ENCODE data around the gene KDM2A.

KDM2A gene

DNA sequence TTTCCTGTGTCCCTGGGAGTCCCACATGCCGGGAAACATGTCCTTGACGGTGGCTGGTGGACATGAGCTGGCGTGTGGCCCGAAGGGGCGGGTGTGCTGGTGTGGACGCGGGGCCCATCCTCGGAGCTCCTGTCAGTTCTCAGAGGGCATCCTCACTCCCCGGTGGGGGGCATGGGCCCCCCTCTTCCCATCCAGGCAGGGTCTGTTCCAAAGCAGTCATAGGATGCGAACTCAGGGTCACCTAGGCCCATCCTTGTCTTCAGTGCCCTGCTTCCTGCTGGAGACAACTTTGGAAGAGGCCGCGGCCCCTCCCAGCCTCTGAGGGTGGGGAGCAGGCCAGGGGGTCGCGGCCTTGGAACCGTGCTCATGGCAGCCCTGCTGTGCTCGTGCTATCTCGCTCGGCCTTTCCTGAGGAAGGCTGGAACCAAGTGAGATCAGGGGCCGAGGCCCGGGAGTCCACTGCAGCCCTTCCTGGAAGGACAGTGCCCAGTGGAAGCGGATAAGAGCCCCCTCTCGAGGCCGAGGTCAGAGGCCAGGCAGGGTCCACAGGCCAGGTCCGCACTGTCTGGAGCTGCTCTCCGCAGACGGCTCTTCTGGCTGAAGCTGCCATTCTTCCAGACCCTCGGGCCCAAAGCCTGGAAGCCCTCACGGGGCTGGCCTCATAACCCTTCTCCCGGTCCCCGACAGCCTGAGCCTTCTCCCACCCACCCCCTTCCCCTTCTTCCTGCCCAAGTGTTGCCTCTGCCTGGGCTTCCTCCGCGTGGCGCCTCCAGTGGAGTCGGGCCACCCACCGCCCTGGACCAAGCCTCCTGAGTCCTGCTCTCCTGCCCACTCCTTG, 155.9 kb downstream of the KDM2A start:
- Histone ChIP-seq H3K4me1 (ENCODE audit: control insufficient read depth, insufficient read depth, low read length, unreplicated experiment) (peaks cover 44% of the 10 kb centered on the region), H3K27ac (ENCODE audit: low read depth, low read length) (no peak overlapping the region), H3K4me3 (ENCODE audit: low read depth, low read length) (no peak overlapping the region), H2AFZ (ENCODE audit: low read length, unreplicated experiment) (no peak overlapping the region), H3K27me3 (ENCODE audit: insufficient read depth, low read length) (no peaks in the 10 kb centered on the region), H3K36me3 (ENCODE audit: insufficient read depth, low read length) (peaks cover 9% of the 10 kb centered on the region; the same call in 1 of the 2 replicates), H3K79me2 (ENCODE audit: control insufficient read depth, insufficient read depth, low read length, unreplicated experiment) (peaks cover 63% of the 10 kb centered on the region)

DNA sequence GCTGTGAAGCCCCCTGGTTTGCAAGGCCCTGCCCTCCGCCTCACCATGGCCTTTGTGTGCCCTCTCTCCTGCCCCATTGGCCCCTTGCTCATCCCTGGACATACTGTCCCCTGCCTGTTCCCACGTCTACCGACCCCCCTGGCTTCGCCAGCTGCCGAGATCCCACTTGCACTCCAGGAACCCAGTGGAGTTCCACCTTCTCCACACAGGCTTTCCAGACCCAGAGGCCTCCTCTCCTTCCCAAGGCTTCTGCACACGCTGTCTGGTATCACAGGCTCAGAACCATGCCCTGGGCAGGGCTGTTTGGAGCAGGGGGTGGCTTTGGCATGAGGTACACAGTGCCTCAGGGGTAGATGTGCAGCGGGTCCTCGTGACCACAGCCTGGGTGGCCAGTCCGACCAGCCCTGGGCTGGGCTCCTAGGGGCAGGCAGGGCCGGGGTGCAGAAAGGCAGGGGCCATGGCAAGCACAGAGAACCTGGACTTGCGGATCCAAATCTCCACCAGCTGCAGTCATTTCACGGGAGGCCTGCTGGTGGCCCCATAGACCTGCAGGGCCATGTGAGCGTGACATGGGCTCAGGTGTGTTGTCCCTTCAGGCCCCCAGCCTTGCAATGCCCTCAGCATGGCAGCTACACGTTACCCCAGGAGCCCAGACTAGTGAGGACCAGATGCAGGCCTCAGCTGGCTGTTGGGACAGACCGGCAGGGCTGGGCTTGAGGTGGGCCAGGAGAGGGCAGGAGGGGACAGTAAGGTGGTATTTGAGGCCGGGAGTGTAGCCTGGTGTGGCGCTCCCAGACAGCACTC, 156.7 kb downstream of the KDM2A start:
- Histone ChIP-seq H2AFZ (ENCODE audit: low read length, unreplicated experiment) (no peak overlapping the region), H3K79me2 (ENCODE audit: control insufficient read depth, insufficient read depth, low read length, unreplicated experiment) (peaks cover 55% of the 10 kb centered on the region), H3K4me1 (ENCODE audit: control insufficient read depth, insufficient read depth, low read length, unreplicated experiment) (peaks cover 39% of the 10 kb centered on the region), H3K36me3 (ENCODE audit: insufficient read depth, low read length) (peaks cover 9% of the 10 kb centered on the region; the same call in 1 of the 2 replicates), H3K4me3 (ENCODE audit: low read depth, low read length) (no peak overlapping the region), H3K27ac (ENCODE audit: low read depth, low read length) (no peak overlapping the region), H3K27me3 (ENCODE audit: insufficient read depth, low read length) (no peaks in the 10 kb centered on the region)

- peaks cover 35% of the 10 kb centered on the region for H3K4me1 ChIP-seq (ENCODE audit: control insufficient read depth, insufficient read depth, low read length, unreplicated experiment)
- H3K4me3 ChIP-seq (ENCODE audit: low read depth, low read length), result peak overlapping the region; percentile 67; the same call in 1 of the 2 replicates
Measured at GRCh38 chr11:67276781-67277230, 157.7 kb downstream of the KDM2A start.

DNA sequence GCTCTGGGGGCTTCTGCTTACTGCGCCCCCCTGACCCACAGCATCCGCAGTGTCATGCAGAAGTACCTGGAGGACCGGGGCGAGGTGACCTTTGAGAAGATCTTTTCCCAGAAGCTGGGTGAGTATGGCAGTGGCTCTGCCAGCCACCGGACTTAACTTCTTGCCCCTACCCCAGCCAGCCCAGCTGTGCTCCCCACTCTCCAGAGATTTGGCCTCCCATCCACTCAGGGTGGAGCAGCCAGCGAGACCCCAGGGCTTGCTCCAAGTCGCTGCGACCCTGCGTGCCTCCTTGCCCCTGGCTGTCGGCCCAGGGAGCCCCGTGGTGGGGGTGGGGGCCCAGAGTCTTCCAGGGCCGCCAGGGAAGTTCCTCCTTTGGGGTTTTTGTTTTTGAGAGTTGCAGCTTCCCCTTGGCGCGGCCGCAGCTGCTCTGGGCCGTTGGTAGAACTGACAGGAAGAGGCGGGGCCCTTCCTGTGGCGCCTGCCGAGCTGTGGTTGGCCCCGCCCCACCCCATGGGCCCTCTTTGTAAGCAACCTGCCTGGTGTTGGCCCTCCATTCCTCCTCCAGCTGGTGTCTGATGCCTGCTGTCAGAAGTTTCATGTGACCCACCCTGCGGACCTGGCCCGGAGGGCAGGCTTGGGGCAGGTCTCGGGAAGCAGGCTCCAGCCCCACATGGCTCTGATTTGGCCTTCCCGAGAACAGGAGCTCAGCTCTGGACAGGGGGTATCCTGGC, 158.3 kb downstream of the KDM2A start:
- peak overlapping the region; percentile 62 for H3K27ac ChIP-seq (ENCODE audit: low read depth, low read length)
- peak overlapping the region; percentile 67 for H3K4me3 ChIP-seq (ENCODE audit: low read depth, low read length)
- peaks cover 39% of the 10 kb centered on the region for H3K79me2 ChIP-seq (ENCODE audit: control insufficient read depth, insufficient read depth, low read length, unreplicated experiment)
- no peaks in the 10 kb centered on the region for H3K27me3 ChIP-seq (ENCODE audit: insufficient read depth, low read length)
- peaks cover 29% of the 10 kb centered on the region for H3K4me1 ChIP-seq (ENCODE audit: control insufficient read depth, insufficient read depth, low read length, unreplicated experiment)
- H3K36me3 ChIP-seq (ENCODE audit: insufficient read depth, low read length), result peaks cover 9% of the 10 kb centered on the region; the same call in 1 of the 2 replicates
- peak overlapping the region; percentile 82 for H2AFZ ChIP-seq (ENCODE audit: low read length, unreplicated experiment)

More at GRCh38 chr11:67276781-67277230, 157.7 kb downstream of the KDM2A start:
- H2AFZ ChIP-seq (ENCODE audit: low read length, unreplicated experiment), result peak overlapping the region; percentile 82
- H3K36me3 ChIP-seq (ENCODE audit: insufficient read depth, low read length), result peaks cover 9% of the 10 kb centered on the region; the same call in 1 of the 2 replicates
- H3K27ac ChIP-seq (ENCODE audit: low read depth, low read length), result peak overlapping the region; percentile 62
- peaks cover 45% of the 10 kb centered on the region for H3K79me2 ChIP-seq (ENCODE audit: control insufficient read depth, insufficient read depth, low read length, unreplicated experiment)
- H3K27me3 ChIP-seq (ENCODE audit: insufficient read depth, low read length), result no peaks in the 10 kb centered on the region

GRCh38 chr11:67278135-67278938, 159.3 kb downstream of the KDM2A start:
- peaks cover 20% of the 10 kb centered on the region for H3K4me1 ChIP-seq (ENCODE audit: control insufficient read depth, insufficient read depth, low read length, unreplicated experiment)
- H3K79me2 ChIP-seq (ENCODE audit: control insufficient read depth, insufficient read depth, low read length, unreplicated experiment), result peaks cover 29% of the 10 kb centered on the region
- H3K4me3 ChIP-seq (ENCODE audit: low read depth, low read length), result no peak overlapping the region
- H3K36me3 ChIP-seq (ENCODE audit: insufficient read depth, low read length), result peaks cover 12% of the 10 kb centered on the region; the same call in 1 of the 2 replicates
- H3K27me3 ChIP-seq (ENCODE audit: insufficient read depth, low read length), result no peaks in the 10 kb centered on the region
- no peak overlapping the region for H2AFZ ChIP-seq (ENCODE audit: low read length, unreplicated experiment)
- H3K27ac ChIP-seq (ENCODE audit: low read depth, low read length), result peak overlapping the region; percentile 18; the same call in 1 of the 2 replicates

DNA sequence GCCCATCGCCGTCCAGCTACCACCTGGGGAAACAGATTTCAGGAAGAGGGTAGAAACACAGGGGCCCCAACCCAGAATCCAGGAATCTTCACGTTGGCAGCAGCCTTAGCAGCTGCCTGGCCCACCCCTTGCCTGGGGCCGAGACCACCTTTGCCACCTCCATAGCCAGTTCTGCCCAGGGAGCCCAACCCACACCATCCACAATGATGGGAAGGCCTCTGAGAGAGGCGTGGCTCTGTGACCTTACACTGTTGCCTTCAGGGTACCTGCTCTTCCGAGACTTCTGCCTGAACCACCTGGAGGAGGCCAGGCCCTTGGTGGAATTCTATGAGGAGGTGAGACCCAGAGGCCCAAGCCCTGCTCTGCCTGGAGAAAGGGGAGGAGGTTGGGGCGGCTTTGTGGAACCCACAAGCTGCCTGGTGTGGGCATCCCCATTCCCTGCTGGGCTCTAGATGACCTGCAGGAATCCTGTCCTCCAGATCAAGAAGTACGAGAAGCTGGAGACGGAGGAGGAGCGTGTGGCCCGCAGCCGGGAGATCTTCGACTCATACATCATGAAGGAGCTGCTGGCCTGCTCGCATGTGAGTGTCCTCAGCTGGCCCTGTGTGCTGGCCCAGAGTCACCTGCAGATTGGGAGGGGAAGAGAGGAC, 160.0 kb downstream of the KDM2A start:
- Histone ChIP-seq H3K36me3 (ENCODE audit: insufficient read depth, low read length) (peaks cover 12% of the 10 kb centered on the region; the same call in 1 of the 2 replicates), H3K27me3 (ENCODE audit: insufficient read depth, low read length) (no peaks in the 10 kb centered on the region), H2AFZ (ENCODE audit: low read length, unreplicated experiment) (no peak overlapping the region), H3K4me1 (ENCODE audit: control insufficient read depth, insufficient read depth, low read length, unreplicated experiment) (peaks cover 16% of the 10 kb centered on the region), H3K27ac (ENCODE audit: low read depth, low read length) (no peak overlapping the region), H3K79me2 (ENCODE audit: control insufficient read depth, insufficient read depth, low read length, unreplicated experiment) (peaks cover 28% of the 10 kb centered on the region), H3K4me3 (ENCODE audit: low read depth, low read length) (no peak overlapping the region)

DNA sequence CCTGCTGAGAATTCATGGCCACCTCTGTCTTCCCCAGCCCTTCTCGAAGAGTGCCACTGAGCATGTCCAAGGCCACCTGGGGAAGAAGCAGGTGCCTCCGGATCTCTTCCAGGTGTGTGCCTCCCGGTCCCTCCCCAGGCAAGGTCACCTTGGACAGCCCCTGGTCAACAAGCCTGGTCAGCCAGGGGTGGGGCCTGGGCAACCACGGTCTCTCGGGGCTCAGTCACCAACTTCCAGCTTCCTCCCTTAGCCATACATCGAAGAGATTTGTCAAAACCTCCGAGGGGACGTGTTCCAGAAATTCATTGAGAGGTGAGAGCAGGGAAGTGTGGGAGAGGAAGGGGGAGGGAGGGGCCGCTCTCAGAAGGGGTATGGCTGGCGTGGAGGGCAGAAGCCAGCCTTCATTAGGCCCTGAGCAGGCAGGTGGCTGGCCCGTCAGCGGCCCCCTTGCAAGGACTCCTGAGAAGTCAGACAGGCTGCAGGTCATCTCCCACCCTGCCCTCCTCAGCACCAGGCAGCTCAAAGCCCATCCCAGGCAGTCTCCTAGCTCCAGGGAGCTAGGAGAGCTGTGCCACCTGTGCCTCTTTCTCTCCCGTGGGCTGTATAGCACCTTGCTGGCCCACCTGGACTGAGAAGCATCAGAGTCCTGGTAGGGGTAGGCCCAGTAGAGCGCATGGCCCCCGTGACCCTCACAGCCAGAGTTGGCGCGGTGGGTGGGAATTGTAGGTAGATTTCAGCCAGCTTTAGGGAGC, 160.7 kb downstream of the KDM2A start:
- H3K4me1 ChIP-seq (ENCODE audit: control insufficient read depth, insufficient read depth, low read length, unreplicated experiment), result peaks cover 16% of the 10 kb centered on the region
- H2AFZ ChIP-seq (ENCODE audit: low read length, unreplicated experiment), result no peak overlapping the region
- peaks cover 21% of the 10 kb centered on the region for H3K79me2 ChIP-seq (ENCODE audit: control insufficient read depth, insufficient read depth, low read length, unreplicated experiment)
- peaks cover 12% of the 10 kb centered on the region; the same call in 1 of the 2 replicates for H3K36me3 ChIP-seq (ENCODE audit: insufficient read depth, low read length)
- H3K27me3 ChIP-seq (ENCODE audit: insufficient read depth, low read length), result no peaks in the 10 kb centered on the region
- H3K4me3 ChIP-seq (ENCODE audit: low read depth, low read length), result no peak overlapping the region
- no peak overlapping the region for H3K27ac ChIP-seq (ENCODE audit: low read depth, low read length)

DNA sequence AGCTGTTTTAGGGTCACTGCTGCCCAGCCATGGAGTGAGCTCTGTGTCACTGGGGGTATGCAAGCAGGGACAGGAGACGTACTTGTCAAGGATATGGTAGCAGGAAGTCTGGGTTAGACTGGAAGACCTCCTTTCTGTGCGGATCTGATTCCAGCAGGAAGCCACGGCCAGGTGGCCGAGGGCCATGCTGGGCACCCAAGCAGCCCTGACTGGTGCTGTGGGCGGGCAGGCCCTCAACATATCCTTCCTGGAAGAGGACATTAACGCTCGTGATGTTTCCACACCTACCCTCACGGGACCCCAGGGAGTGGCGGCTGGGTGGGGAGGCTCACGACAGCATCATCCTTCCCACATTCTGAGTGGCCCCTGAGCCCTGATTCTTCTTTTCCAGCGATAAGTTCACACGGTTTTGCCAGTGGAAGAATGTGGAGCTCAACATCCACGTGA, 161.3 kb downstream of the KDM2A start:
- peaks cover 12% of the 10 kb centered on the region; the same call in 1 of the 2 replicates for H3K36me3 ChIP-seq (ENCODE audit: insufficient read depth, low read length)
- H3K4me3 ChIP-seq (ENCODE audit: low read depth, low read length), result no peak overlapping the region
- no peak overlapping the region for H2AFZ ChIP-seq (ENCODE audit: low read length, unreplicated experiment)
- no peak overlapping the region for H3K27ac ChIP-seq (ENCODE audit: low read depth, low read length)
- peaks cover 18% of the 10 kb centered on the region for H3K79me2 ChIP-seq (ENCODE audit: control insufficient read depth, insufficient read depth, low read length, unreplicated experiment)
- H3K4me1 ChIP-seq (ENCODE audit: control insufficient read depth, insufficient read depth, low read length, unreplicated experiment), result peaks cover 16% of the 10 kb centered on the region
- H3K27me3 ChIP-seq (ENCODE audit: insufficient read depth, low read length), result no peaks in the 10 kb centered on the region

All from ACC112 (cell line).